ENCODE results near the gene PNMT.

DNA sequence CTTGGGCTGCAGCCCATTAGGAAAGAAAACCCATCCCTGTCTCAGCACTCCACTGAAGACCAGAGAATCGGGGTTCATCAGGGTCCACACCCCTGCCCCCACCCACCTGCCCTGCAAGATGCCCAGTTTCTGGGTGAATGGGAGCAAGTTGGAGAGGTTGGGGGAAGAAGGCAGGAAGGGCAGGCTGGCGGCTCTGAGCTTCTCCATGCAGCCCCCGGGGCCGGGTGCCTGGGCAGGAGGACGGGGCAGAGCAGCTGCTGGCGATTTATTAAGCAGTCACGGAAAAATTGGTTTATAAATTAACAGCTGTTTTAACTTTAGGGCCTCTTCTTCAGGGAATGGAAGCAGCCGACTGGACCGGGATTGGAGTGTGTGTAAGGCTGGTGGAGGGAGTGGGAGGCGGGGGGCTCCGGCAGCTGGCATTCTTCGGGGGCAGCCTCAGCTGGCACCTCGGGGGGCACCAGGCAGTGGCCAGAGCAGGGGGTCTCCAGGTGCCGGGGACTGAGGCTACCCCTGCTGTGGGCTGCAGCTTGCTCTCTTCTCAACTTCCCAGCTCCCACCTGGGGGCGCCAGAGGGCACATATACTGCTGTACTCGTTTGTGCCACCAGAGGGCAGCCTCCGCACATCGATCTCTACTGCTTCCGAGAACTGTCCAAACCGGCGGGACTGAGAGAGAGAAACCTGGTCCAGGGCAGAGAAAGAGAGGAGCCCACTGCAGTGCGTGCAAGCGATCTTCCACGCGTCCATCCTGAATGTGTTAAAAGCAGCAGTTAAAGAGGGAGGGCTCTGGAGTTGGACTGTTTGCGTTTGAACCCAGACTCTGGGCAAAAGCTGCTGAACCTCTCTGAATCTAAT lies 46.5 kb upstream of the PNMT start:
- TF ChIP-seq, protein P1, sequence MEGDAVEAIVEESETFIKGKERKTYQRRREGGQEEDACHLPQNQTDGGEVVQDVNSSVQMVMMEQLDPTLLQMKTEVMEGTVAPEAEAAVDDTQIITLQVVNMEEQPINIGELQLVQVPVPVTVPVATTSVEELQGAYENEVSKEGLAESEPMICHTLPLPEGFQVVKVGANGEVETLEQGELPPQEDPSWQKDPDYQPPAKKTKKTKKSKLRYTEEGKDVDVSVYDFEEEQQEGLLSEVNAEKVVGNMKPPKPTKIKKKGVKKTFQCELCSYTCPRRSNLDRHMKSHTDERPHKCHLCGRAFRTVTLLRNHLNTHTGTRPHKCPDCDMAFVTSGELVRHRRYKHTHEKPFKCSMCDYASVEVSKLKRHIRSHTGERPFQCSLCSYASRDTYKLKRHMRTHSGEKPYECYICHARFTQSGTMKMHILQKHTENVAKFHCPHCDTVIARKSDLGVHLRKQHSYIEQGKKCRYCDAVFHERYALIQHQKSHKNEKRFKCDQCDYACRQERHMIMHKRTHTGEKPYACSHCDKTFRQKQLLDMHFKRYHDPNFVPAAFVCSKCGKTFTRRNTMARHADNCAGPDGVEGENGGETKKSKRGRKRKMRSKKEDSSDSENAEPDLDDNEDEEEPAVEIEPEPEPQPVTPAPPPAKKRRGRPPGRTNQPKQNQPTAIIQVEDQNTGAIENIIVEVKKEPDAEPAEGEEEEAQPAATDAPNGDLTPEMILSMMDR (IDR thresholded peaks at IDR 0.05), result peak; percentile 98 to 100 (median 100)
- no peak for TF ChIP-seq POLR2A (IDR thresholded peaks at IDR 0.05)
